ENCODE results near the gene TSFM.
A peak's percentile ranks its signal among the peaks of the same experiment; 100 is the strongest.

Gene TSFM

DNA sequence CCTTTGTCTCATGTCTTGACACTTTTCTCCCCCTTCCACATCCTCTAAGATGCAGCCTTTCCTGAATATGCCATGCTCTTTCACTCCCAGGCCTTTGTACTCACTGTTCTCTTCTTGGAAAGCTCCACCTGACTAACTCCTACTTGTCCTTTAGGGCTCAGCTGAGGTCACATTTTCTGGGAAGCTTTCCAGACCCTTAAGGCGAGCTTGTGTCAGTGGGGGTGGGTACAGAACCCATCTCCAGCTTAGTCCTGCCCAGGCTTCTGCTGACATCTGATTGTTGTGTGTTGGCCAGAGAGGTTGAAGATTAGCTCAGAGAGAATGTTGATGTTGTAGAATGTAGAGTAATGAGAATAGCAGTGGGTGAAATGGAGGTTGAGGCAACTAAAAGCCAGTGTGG, 2.9 kb upstream of the TSFM start:
- DNase-seq (ENCODE audit: low read depth, low spot score): no peak

DNA sequence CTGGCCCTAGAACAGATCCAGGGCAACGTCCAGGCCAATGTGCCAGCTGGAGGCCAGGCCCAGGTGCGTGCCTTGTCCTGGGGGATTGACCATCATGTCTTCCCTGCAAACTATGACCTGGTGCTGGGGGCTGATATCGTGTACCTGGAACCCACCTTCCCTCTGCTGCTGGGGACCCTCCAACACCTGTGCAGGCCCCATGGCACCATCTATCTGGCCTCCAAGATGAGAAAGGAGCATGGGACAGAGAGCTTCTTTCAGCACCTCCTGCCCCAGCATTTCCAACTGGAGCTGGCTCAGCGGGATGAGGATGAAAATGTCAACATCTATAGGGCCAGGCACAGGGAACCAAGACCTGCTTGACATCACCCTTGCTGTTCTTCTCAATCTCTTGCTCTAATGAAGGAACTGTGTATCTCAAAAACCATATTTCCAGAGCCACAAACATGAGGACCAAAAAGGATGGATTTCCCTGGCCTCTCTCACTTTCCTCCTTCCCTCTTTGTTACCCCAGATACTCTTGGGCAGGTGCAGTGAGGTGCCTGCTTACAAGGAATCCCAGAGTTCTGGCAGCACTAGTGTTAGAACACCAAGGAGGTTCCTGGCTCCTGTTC, 2.2 kb upstream of the TSFM start:
- DNase-seq (ENCODE audit: low read depth, low spot score): no peak

DNA sequence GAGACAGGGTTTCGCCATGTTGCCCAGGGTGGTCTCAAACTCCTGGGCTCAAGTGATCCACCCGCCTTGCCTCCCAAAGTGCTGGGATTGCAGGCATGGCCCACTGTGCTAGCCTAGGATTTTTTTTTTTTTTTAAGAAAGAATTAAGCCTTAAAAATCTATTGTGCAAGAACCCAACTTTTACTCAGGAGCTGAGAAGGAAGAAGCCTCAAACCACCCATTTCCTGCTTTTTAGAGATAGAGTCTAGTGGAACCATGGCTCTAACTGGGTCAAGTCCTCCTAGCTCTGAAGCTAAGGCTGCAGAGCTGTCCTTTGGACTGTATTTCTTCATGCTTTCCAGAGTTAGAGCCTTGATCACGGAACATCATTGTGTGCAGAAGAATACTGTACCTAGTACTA, 1.3 kb upstream of the TSFM start:
- DNase-seq (ENCODE audit: low read depth, low spot score): no peak

DNA sequence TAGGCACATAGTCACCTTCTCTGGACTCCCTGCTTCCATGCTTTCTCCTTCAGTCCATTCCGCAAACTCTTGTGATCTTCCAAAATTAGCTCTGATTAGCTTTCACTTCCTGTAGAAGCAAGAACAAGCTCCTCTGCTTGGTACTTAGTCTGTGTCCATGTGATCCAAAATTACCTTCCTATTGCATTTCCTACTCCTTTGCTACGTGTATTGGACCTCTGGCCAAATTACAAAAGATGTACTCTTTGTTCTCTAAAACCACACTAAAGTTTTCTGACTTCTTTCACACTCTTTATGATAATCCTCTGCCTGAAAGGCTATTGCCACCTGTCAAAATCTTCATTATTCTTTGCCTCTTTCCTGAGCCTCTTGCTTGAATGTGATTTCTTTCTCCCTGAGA, 786 bp upstream of the TSFM start:
- DNase-seq (ENCODE audit: low read depth, low spot score): no peak

DNA sequence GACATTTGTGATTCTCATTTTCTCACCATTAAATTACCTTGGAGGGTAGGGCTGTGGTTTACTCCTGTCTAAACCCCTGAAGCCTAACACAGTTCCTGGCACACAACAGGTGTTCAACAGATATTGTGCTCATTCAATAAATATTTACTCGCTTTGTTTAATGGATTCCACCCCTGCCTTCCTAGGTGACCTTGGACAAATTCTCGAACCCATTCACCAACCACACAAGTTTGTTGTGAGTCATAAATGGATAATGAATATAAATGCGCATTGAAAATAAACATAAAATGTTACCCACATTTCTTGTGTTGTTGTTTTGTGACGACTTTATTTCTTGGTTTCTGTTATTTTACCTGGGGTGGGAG, 362 bp upstream of the TSFM start:
- no peak for DNase-seq (ENCODE audit: low read depth, low spot score)

DNA sequence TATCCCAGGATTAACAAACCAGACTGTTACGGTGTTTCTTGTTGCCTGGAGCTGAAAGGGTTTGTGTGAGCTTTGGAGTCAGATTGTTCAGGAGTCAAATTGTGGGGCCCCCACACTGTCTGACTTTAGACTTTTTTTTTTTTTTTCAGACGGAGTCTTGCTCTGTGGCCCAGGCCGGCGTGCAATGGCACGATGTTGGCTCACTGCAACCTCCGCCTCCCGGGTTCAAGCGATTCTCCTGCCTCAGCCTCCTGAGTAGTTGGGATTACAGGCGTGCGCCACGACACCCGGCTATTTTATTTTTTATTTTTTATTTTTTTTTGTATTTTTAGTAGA, 847 bp downstream of the TSFM start:
- no peak for DNase-seq (ENCODE audit: low read depth, low spot score)

DNA sequence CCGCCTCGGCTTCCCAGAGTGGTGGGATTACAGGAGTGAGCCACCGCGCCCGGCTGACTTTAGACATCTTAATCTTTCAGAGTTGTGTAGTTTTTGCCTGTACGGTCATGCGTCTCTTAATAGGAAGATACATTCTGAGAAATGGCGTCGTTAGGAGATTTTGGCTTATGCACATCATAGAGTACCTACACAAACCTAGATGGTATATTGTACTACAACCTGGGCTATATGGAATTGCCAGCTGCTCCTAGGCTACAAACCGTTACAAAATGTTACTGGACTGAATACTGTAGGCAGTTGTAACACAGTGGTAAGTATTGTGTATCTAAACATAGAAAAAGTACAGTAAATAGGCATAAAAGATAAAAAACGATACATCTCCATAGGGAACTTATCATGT, 1.3 kb downstream of the TSFM start:
- no peak for DNase-seq (ENCODE audit: low read depth, low spot score)

DNA sequence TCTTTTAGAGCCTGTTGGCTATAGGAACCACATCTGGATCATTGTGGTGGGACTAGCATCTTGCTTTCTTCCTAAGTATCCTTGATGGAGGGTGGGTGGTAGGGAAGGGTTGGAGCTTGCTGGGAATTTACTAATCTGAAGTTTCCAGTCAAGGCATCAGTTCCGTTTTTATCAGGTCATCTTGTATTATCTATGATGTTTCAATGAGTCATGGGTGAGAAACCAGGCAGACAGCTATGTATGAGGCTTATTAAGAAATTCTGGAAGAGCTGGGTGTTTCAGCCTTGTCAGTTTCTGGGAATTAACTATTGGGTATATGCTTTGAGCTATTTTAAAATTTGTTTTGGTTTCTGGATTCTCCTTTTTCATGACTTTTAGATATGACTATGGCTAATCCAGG, 11.3 kb downstream of the TSFM start:
- peak; percentile 31 for DNase-seq (ENCODE audit: low read depth, low spot score)

DNA sequence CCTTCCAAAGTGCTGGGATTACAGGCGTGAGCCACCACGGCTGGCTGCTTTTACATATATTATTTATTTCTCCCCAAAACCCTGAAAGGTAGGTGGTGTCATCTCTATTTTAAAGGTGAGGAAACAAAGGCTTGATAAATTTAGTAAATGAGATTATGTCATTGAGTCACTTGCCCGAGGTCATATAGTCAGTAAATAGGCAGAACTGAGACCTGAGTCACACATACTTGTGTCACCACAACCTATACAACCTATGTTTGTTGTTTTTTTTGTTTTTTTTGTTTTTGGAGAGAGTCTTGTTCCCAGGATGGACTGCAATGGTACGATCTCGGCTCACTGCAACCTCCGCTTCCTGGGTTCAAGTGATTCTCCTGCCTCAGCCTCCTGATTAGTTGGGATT, 12.8 kb downstream of the TSFM start:
- no peak for DNase-seq (ENCODE audit: low read depth, low spot score)

DNA sequence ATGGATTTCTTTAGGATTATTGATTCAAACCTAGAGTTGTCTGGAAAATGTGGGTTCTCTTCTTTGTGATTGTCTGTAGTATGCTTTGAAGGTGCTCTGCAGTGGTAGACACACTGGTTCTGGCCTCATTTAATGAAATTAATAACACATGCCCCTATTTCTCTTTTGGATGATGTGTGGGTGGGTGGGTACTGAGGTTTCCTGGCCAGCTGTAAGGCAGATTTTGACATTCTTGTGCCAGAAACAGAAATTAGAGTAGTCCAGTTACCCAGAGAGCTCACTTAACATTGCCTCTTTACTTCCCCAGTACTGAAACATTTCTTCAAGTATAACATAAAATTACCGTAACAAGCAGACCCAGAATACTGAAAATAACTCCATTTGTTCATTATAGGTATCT, 14.4 kb downstream of the TSFM start:
- no peak for DNase-seq (ENCODE audit: low read depth, low spot score)

DNA sequence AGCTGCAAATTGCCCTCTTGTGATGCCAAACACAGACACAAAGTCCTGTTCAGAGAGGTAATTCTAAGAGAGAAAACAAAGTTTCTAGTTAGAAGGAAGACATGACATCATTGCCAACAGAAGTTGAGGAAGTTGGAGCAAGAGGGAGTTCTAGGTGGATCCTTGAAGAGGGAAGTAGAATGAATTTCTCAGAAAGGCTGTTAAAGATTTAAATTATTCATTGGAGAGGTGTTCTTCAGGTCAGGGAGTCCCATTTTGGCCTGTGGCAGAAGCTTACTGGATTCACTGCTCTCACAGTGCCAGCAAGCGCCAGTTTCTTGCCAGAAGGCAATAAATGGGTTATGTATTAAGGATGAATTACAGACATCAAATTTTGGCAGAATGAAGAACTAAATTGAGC, 15.3 kb downstream of the TSFM start:
- no peak for DNase-seq (ENCODE audit: low read depth, low spot score)

DNA sequence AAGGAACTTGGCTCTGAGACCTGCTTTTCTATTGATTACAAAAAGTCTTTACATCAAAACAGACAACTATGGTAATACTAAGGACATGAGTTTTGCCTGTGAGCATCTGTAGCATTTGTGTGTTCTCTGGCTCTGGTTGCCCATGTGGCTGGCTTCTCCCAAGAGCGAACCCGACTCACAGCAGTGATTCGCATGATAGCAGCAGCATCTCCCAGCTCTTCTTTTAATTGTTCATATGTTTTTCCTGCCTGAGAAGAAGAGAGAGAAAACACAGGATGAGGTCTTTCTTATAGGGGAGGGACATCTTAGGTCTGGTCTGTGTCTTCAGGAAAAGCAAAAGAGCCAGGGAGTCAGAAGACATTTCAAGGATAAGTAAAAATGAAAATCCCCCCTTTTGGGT, 18.4 kb downstream of the TSFM start:
- DNase-seq (ENCODE audit: low read depth, low spot score): no peak

DNA sequence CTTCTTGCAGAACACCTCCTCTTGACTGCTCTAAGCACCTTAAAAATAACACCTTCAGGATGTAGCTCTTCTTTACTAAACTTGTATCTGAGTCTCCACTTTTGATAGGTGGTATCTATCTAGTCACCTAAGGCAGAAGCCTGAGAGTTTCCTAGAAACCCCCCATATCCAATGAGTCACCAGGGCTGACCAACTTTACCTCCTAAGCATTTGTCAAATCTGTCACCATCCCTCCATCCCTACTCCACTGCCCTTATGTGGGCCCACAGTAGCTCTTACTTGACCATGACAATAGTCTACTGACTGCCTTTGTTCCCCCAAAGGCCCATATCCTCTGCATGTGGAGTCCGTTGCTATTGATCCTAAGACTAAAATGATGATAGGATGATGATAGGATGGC, 20.0 kb downstream of the TSFM start:
- DNase-seq (ENCODE audit: low read depth, low spot score): no peak

DNA sequence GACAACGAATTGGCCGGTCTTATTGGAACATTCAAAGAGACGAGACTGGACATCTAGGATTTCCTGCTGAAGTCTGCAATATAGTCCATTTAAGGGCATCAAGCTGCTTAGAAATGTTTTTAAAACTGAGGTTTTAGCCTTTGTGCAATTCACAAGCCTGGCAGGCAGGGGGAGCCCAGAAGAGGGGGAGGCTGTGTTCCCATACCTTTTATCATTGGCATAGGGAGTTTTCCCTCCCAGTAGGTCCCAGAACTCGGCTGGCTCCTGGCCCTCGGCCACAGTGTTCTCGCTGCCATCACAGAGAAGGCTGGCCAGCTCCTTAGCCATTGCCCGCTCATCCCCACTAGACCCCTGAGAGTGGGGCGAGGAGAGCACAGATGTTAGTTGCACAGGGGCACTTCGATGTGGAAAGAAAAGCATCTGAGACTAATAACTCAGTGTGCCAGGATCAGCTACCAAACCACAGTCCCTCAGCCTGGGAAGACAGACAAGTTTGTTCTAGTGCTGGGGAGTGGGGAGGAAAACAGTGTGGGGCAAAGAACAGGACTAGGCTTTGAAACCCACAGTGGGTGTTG, 20.8 kb downstream of the TSFM start:
- peak; percentile 70 for DNase-seq (ENCODE audit: low read depth, low spot score)

DNA sequence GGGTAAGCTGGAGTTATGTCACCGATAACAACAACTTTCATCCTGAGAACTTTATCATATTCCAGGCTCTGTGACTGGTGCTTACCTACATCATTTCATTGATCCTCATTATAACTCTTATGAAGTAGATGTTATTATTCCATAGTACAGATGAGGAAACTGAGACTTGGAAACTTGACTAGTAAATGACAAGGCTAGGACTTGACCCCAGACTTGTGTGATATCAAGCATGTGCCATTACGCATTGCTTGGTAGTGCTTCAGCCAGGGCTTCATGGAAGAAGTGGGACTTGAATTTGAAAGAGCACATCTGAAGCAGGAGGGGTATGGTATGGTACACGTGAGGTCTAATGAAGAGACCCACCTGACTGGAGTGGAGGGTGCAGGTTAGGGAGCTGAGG, 24.1 kb downstream of the TSFM start:
- DNase-seq (ENCODE audit: low read depth, low spot score): no peak

DNA sequence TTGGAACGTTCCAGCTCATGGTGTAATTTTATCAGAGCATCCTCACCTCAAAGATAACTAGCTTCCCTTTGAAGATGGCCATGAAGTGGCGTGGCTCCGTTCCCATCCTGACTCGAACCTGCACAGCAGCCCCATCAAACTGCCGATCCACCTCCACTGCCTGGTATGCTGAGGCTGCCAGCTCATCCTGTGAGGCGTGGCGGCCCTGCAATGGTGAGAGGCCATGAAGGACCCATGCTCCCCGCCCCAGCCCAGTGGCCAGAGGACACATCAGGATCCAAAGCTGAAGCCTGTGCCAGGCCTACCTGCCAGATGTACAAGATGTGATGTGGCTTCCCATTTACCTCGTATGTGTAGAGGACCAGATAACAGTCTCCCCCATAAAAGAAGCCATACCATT, 24.7 kb downstream of the TSFM start:
- DNase-seq (ENCODE audit: low read depth, low spot score): no peak

DNA sequence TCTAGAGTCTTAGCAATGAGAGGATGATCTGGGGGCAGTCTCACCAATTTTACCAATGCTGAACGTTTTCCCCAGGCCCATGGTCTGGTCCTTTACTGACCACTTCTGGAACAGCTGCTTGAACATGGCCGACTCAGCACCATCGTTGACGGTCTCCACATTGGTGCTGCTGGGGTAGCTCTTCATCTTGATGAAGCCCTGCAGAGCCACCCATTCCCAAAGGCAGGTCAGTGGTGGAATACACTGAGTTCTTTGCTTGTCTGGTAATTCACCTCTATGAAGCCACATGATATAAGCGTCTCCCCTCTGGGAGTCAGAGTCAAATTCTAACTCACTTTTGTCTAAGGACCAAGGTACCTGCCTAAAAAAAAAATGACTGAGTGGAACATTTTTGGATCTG, 25.8 kb downstream of the TSFM start:
- no peak for DNase-seq (ENCODE audit: low read depth, low spot score)

DNA sequence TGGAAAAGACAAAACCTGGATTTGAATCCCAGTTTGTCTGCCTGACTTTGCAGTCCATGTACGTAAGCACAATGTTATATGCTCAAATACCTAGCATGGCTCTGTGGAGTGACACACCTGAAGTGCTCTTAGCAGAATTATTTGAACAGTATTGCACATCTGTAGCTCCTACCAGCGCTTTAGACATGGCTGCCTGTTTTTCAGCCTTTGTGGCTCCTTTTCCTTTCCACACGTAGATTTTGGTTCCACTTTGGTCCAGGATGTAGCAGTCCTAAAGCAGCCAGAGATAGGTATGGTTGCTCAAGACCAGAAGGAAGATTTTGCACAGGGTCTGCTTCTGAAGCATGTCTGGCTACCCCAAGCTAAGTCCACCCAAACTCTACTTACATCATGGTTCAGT, 26.8 kb downstream of the TSFM start:
- no peak for DNase-seq (ENCODE audit: low read depth, low spot score)

DNA sequence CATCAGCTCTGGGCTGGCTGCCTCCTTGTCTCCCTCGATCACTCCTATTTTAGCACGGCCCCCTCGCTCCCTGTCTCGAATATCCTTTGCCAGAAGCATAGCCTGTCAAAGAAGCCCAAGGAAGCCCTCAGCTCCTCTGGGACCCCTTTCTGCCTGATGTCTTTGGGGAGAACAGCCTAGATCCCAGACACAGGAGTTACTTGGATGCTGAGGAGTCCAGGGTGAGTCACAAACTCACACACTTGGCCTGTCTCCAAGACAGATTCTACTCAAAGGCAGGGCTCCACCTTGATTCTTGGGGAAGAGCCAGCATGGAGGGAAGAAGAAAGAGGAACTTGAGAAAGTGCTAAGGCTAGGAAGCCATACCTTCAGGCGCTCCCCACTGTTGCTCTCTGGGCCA, 27.9 kb downstream of the TSFM start:
- DNase-seq (ENCODE audit: low read depth, low spot score): peak; percentile 68

DNA sequence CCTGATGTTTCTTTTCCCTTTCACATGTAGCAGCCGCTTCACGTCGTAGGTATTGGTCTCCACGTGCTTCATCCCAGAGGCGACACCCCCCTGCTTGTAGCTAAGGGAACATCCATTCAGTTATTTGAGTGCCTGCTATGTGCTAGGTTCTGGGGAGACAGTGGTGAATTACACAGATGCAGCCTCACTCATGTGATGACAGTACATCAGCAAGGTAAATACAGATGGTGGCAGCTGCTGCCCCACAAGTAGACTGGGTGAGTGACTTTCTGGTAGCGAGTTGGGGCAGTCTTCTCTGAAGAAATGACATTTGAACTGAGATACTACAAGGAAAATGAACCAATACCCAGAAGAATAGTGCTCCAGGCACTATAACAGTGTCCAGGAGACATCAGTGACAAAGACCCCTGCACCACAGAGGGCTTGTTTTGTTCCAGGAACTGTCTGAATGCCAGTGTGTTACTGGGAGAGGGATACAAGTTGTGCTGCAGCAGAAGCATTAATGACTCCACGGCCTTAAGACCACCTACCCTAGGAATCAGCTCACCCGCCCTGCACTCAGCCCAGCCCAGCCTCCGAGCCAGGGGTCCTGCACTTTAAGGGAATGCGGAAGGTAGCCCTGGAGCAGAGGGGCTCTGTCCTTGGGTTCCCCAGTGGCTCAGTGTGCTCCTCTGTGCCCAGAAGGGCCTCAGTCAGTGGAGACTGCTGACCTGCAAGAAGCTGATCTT, 28.6 kb downstream of the TSFM start:
- no peak for DNase-seq (ENCODE audit: low read depth, low spot score)

DNA sequence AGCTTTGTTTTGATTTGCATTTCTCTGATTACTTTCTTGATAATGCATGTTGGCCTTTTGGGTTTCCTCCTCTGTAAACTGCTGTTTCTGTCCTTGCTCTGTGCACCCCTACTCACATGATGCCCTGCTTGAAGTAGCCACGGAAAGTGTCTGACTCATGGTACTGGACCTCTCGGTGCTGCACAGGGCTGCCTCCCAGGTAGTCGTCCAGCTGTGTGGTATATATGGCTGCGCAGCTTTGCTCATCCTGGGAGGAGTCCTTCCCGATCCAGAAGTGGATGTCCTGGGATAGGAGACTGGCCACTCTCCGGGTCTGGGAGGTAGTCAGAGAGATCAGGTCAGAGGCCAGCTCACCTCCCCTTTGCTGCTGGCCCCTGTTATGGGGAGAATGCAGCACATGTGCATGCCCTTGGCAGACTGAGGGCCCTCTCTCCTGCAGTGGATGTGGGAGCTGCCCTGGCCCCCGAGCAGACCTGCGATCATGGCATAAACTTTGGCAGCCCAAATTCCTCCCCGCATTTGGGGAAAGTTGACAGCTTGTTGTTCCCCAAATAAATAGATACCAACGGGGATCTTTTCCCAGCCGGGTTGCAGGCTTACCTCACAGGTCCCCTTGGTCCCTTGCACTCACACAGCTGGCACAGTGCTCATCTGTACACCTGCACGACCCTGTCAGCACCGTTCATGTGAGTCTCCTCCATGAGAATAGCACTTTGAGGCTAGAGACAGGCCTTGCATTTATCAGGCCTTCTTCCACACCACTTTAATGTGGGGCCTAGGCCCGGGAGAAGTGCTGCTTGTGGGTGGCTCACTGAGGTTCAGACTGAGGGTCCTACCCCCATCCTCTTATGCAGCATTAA, 30.8 kb downstream of the TSFM start:
- DNase-seq (ENCODE audit: low read depth, low spot score): peak; percentile 43

DNA sequence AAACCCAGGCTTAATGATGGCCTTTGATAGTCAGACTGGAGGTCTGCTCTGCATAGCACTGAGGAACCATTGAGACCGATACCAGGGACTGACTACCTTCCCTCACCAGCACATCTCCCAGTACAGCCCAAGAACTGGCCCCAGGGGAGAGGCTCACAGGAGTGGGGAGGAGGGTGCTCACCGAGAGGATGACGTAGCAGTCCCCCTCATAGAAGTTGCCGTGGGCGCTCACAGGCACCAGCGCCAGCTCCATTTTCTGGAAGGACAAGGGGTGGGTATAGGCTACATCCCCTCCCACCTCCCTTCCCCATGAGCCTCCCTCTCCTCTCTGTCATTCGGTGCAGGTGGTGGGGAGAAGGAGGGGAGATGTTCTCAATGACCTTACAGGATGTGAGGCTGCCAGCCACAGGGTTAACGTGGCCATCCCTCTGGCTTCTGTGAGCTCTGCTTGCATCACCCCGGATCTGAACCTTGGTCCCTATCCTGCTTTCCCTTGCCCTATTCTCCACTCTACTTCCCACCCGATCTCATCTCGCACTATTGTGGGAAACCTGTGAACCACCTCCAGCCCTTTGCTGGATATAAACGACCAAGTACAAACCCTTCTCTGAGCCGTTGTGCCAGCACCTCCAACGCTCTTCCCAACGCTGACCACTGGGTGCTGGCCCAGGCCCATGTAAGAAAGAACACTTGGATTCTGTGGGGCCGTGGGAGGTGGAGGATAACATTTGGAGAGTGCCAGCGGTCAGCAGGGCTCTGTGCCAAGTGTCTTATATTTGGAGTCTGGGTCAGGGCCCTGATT, 31.6 kb downstream of the TSFM start:
- DNase-seq (ENCODE audit: low read depth, low spot score): peak; percentile 25
